Testis (tissue), 2 donors: ENCODE results near the gene MAPKAPK2.
"Not testable (repeated sequence)": the region's sequence is repeated elsewhere in the genome, so short reads cannot be mapped to it uniquely, and the experiment has no call there.

Source experiments
- POLR2A ChIP-seq: fragments of 450-650 bp; IDR thresholded peaks from one replicate; pipeline ENCODE4 v1.6.1; 2017; ENCODE audit warnings: antibody characterized with exemption, mild to moderate bottlenecking, moderate library complexity
- TF ChIP-seq, protein P1 (sequence below), 3 experiments: fragments of 450-650 bp in 2 of 3; fragments of 200-600 bp in 1 of 3; sonication (generic) in 1 of 3; IDR thresholded peaks; one replicate each; pipeline ENCODE4 v1.5.1; 2016 to 2019; ENCODE audit warnings: antibody characterized with exemption in 3 of 3, mild to moderate bottlenecking in 2 of 3, moderate library complexity in 1 of 3

GRCh38 chr1:206778911-206779310, 94.2 kb downstream of the MAPKAPK2 start:
- TF ChIP-seq, protein P1, sequence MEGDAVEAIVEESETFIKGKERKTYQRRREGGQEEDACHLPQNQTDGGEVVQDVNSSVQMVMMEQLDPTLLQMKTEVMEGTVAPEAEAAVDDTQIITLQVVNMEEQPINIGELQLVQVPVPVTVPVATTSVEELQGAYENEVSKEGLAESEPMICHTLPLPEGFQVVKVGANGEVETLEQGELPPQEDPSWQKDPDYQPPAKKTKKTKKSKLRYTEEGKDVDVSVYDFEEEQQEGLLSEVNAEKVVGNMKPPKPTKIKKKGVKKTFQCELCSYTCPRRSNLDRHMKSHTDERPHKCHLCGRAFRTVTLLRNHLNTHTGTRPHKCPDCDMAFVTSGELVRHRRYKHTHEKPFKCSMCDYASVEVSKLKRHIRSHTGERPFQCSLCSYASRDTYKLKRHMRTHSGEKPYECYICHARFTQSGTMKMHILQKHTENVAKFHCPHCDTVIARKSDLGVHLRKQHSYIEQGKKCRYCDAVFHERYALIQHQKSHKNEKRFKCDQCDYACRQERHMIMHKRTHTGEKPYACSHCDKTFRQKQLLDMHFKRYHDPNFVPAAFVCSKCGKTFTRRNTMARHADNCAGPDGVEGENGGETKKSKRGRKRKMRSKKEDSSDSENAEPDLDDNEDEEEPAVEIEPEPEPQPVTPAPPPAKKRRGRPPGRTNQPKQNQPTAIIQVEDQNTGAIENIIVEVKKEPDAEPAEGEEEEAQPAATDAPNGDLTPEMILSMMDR (IDR thresholded peaks at IDR 0.05) = not testable (repeated sequence)
- not testable (repeated sequence) for TF ChIP-seq POLR2A
